Stomach (tissue), 4 donors: ENCODE results near the gene GLYR1.

ENCODE experiments used
- CTCF ChIP-seq, 7 experiments: fragments of 450-650 bp in 4 of 7; fragments of 200-600 bp in 3 of 7; sonication (generic) in 3 of 7; IDR thresholded peaks; one replicate each; pipeline ENCODE4 v1.5.1; 2016 to 2019; ENCODE audit warnings: antibody characterized with exemption in 7 of 7, control low read depth in 2 of 7, mild to moderate bottlenecking in 1 of 7
- EP300 ChIP-seq: sonication (generic); formaldehyde crosslinking; IDR thresholded peaks from one replicate; pipeline ENCODE4 v1.6.1; 2017; ENCODE audit warnings: antibody characterized with exemption
- POLR2A ChIP-seq, 4 donors: fragments of 450-650 bp; IDR thresholded peaks; one replicate each; pipeline ENCODE4 v1.6.1; 2016; ENCODE audit warnings: antibody characterized with exemption in 4 of 4, control low read depth in 2 of 4, mild to moderate bottlenecking in 1 of 4, moderate library complexity in 1 of 4
- POLR2AphosphoS5 ChIP-seq, 3 donors: sonication (generic); formaldehyde crosslinking; IDR thresholded peaks; one replicate each; pipeline ENCODE4 v1.6.1; 2016; ENCODE audit warnings: antibody characterized with exemption in 3 of 3

GRCh38 chr16:4769306-4769638 lies 77.8 kb downstream of the GLYR1 start:
- TF ChIP-seq CTCF (IDR thresholded peaks at IDR 0.05) (no peak), POLR2A (IDR thresholded peaks at IDR 0.05) (no peak), POLR2AphosphoS5 (IDR thresholded peaks at IDR 0.05) (no peak), EP300 (no peak)
